HG03060 (cell line): ENCODE measurements around the gene KCTD14.
"Not testable (repeated sequence)": the region's sequence is repeated elsewhere in the genome, so short reads cannot be mapped to it uniquely, and the experiment has no call there.

Experiments
- ATAC-seq: cut with Tn5 transposase; IDR thresholded peaks from one replicate; pipeline ENCODE4 v1.9.1; 2021; ENCODE audit warnings: low read depth, moderate number of reproducible peaks; ENCODE audit not compliant: unreplicated experiment

The KCTD14 gene

DNA sequence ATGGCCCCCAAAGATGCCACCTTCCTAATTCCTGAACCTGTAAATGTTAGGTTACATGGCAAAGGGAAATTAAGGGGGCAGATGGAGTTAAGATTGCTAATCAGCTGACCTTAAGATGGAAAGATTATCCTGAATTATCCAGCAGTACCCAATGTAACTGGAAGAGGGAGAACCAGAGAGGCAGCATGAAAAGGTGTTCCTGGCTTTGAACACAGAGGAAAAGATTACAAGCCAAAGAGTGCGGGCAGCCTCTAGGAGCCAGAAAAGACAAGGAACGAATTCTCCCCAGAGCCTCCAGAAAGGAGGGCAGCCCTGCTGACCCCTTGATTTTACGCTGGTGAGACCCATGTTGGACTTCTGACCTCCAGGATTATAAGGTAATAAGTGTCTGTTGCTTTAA, 25.5 kb upstream of the KCTD14 start:
- ATAC-seq: no peak

DNA sequence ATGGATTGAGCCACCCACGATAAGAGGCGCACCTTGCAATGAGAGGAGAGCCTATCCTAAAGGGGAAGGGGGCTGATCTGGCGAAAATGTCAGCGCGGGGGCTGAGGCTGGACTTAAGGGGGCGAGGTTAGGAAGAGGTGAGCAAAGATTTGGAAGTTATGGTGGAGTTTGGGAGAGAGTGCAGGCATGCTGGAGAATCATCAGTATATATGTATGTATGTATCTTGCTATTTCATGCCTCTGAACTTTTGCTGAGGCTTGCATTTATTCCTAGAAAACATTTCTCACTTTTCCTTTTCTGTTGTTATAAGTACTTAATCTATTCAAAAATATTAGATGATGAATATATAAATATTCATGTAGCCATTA, 23.4 kb upstream of the KCTD14 start:
- ATAC-seq: no peak

DNA sequence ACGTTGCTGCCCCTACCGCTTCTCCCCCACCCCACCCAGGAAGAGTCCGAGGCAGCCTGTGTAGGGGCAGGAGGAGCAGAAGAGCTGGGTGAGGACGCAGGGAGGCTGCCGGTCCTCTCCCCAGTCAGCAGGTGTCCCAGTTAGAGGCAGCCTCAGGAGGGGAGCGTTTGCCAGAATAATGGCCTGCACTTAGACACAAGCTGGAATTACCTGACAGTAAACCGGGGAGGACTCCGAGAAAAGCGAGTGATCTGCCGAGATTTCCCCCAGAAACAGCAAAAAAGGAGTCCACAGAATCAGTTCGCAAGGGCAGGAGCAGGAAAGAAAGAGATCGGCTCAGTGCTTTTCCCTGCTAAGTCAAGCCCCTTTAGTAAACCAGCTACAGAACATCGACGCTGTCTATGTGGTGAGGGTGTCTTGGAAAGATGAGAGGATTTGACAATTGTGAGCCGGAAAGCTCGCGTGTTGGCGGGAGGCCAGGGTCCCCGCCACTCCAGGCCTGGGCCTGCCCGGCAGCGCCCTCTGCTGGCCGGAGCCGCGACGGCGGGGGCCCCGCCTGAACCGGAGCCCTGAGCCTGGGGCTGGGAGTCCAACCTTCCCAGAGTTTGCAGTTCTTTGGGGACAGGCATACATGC, 22.9 kb upstream of the KCTD14 start:
- ATAC-seq: no peak

DNA sequence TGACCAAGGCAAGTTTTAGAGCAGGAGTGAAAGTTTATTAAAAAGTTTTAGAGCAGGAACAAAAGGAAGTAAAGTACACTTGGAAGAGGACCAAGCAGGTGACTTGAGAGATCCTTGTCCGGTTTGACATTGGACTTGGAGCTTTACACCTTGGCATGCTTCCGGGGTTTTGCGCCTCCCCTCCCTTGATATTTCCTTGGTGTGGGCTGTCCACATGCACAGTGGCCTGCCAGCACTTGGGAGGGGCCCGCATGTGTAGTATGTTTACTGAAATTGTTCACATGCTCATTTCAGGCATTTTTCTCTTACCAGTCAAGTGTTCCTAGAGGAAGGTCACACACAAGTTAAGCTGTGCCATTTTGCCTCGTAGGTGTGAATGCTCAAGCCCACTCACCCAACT, 21.6 kb upstream of the KCTD14 start:
- no peak for ATAC-seq

DNA sequence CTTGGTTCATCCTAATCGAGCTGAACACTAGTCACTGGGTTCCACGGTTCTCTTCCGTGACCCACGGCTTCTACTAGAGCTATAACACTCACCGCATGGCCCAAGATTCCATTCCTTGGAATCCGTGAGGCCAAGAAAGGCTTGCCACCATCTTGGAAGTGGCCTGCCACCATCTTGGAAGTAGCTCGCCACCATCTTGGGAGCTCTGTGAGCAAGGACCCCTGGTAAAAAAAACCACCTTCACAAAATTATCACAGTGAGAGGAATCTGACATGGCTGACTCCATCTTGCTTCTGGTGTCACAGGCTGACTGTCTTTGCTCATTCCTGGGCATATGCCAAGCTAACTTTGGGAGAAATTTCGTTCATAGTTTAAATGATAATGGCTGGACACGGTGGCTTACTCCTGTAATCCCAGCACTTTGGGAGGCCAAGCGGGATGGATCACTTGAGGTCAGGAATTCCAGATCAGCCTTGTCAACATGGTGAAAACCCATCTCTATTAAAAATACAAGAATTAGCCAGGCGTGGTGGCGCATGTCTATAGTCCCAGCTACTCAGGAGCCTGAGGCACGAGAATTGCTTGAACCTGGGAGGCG, 18.9 kb upstream of the KCTD14 start:
- ATAC-seq: no peak

DNA sequence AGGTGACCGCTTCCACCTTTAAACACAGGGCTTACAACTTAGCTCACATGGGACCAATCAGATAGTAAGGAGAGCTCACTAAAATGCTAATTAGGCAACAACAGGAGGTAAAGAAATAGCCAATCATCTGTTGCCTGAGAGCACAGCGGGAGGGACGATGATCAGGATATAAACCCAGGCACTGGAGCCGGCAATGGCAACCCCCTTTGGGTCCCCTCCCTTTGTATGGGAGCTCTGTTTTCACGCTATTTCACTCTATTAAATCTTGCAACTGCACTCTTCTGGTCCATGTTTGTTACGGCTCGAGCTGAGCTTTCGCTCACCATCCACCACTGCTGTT, 18.3 kb upstream of the KCTD14 start:
- ATAC-seq: not testable (repeated sequence)

DNA sequence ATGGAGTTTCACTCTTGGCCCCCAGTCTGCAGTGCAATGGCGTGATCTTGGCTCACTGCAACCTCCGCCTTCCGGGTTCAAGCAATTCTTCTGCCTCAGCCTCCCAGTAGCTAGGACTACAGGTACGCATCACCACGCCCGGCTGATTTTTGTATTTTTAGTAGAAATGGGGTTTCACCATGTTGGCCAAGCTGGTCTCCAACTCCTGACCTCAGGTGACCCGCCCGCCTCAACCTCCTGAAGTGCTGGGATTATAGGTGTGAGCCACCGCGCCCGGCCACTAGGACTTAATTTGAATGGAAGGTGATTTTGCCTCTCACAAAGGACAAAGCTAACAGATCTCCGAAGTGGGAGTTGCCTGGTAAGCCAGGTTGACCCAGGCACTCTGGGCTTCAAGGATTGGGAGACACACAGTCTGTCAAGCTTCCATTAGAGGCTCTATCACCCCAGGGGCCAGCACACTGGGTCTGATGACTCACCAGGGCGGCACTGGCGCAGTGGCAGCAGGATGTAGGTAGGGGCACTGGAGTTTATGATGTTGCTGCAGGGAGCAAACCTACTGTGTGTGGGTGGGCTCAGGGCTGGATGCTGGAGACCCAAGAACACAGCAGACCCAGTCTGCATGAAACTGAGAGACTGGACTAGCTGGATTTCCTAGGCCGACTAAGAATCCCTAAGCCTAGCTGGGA, 17.8 kb upstream of the KCTD14 start:
- no peak for ATAC-seq

DNA sequence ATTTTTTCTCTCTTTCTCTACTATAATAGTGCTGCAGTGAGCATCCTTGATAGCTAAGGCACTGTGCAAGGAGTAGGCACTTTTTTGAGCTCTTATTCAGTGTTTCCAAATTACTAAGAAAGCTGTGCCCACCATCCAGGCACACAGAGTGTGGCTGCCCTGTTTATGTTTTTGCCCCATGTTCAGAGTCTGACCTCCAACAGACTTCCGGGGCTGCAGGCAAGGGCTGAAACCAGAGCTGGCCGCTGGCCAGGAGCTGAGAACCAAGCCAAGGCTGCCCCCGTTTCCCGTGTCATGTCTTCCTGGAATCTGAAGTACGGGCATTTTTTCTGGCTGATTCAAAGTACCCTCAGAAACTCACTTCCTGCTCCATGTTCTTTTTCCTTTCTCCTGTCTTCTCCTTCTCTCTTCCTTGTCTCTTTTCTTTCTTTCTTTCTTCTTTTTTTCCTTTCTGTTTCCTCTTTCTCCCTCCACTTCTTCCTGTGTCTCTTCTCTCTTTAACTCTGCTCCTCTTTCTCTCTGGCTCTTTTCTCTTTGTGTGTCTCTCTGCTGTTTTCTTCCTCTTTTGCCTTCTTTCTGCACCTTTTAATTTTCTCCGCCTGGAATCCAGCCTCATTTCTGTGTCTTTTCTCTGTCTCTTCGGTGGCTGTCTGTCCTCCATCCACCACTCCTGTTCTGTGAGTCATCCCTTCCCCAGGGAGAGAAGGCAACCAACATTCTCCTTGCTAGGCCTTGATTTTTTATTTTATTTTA, 17.0 kb upstream of the KCTD14 start:
- no peak for ATAC-seq

DNA sequence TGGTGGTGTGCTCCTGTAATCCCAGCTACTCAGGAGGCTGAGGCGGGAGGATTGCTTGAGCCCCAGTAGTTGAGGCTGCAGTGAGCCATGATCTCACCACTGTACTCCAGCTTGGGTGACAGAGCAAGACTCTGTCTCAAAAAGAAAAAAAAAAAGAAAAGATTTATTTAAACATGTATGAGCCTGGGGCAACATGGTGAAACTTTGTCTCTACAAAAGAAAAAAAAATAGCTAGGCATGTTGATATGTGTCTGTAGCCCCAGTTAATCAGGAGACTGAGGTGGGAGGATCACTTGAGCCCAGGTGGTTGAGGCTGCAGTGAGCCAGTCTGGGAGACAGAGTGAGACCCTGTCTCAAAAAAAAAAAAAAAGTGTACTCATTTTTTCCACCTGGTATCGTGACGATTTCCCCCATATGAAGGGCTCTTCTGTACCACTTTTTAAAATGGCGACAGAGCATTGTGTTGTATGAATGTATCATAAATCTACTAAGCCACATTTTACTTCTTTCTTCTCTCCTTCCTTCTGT, 16.4 kb upstream of the KCTD14 start:
- no peak for ATAC-seq

DNA sequence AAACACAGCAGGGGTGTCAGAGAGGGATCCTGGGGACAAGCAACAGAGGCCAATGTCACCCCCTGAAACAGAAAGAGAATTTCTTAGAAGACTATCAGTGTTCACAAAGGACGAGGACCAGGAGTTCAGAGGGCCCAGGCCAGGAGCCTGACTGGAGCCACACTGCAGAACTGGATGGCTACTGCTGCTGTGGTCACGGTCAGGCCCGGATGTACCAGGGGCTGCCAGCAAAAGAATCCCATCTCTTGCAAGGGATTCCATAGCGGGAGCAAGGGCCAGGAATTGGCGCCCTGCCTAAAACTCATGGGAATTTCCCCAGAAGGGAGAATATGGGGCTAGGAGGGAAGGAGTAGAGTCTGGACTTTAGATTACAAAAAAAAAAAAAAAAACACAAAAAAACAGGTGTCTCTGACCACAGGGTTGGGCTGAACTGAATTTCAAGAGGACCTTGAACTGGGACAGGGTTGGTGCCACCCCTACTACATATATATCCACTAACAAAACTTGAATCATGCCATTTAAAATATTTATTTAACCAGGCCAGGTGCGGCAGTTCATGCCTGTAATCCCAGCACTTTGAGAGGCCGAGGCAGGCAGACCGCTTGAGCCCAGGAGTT, 15.7 kb upstream of the KCTD14 start:
- ATAC-seq: no peak

DNA sequence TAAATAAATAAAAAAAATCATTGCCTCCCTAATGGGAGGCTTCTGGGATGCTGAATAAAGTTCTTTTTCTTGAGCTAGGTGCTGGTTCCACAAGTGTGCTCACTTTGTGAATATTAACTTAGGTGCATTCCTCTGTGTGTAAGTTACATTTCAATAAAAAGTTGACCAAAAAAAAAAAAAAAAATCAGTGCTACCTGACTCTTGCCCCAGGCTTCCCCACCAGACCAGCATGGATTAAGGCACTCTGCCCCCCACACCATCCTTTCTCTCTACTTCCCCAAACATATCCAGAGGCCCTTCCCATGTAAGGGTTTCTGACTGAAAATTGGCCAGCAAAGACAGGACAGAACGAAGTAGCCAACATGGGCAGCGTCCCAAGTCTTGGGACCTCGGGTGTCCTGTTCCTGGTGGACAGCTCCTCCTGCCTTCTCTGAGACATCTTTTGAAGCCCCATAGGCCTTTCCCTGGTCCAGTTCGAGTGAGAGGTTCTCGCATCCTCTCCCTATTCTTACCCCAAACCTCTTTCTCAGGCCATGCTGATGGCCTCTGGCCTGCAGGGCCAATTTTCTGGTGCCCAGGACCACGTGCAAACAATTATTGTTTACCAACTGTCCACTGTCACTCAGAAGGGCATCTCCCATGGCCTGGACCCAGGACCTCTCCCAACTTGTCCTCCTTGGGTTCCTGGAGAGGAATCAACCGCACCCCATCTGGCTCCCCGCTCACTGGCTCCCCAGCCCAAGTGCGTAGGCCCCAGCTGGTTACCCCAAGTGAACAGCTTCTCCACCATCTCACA, 14.9 kb upstream of the KCTD14 start:
- ATAC-seq: no peak

DNA sequence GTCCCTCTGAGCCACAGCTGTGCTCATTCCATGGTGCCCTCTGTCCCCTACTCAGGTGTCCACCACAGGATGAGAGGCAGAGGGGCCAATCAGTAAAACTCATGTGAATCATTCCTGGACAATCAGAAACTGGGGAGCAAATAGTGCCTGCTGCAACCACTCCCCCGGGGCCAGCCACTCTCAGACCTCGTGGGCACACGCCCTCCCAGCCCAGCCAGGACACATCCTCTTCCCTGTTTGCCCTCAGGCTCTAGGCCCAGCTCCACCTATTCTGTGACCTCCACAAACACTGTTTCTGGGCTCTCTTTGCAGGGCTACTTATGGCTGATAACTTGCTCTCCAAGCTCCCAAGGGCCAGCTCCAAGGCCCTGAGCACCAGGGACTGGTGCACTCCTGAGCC, 14.0 kb upstream of the KCTD14 start:
- ATAC-seq: no peak

DNA sequence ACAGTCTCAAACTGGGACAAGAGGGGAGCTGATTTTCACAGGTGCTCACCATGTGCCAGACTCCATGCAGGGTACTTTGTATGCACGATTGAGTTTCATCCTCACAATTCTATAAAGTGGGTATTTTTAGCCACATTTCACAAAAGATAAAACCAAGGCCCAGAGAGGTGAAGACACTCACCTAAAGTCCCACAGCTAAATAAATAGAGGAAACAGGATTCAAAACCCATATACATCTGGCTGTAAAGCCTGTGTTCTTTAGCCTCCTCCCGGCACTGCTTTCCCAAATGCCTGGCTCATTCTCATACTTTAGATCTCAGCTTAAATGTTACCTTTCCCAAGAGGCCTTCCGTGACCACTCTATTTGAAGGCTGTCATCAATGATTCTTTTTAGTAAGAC, 13.2 kb upstream of the KCTD14 start:
- no peak for ATAC-seq

DNA sequence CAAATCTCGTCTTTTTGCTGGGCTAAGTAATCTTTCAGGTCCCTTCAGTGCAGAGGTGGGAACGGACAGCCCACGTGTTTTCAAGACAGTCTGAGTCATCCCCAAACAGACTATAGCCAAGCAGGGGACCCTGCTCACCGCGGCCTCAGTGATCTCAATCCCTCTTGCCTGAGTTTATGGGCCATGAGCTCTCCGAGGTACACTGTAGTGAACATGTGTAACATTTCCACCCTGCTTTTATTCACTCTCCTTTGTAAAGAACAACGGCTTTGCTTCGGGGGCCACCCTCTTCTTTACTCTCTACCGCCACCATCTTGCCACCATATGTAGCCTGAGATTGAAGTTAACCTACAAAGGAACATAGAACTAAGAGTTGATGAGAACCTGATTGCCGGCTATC, 11.5 kb upstream of the KCTD14 start:
- no peak for ATAC-seq

DNA sequence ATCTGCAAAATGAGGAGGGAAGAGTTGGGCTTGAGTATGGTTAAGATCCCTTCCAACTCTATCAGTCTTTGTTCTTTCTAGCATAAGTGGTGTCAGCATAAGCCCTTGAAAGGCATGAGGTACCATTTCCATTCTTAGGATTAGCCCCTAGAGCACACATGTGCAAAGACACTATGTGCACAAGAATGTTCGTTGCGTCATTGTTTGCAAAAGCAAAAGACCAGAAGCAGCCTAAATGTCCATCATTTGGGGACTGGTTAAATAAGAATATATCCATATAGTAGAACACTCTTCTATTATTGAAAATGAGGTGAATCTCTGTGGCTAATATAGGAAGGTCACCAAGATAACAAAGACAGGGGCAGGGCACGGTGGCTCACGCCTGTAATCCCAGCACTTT, 10.0 kb upstream of the KCTD14 start:
- ATAC-seq: no peak

DNA sequence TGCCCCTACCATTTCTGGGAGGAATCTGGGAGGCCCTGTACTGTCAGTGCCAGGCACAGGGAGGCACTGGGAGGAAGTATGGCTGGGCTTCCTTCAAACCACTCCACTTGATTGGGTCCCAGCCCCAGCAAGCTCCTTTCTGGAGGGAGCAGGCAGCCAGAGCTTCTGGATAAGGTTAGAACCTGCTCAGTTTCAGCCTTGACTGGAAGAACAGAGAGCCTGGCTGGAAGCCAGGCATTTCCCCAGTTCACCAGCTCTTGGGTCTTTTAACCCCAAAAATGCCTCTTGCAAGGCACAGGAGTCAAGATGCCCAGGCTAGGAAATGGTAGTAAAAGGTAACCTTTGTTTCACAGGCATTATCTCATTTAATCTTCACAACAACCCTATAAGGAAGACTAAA, 9.0 kb upstream of the KCTD14 start:
- no peak for ATAC-seq

DNA sequence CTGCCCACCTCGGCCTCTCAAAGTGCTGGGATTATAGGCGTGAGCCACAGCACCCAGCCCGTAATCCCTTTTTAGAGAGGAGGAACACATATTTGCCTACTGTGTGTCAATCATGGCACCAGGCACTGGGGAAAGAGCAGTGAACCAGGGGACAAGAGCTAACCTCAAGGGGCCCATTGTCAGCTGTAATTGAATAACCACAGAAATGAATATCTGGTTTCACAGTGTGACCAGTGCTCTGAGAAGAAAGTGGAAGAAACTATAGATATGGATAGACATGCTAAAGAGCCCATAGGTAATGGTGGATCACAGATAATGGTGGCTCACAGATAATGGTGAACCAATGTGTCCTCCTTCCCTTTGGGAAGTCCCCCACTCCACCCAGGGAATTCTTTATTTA, 8.6 kb upstream of the KCTD14 start:
- peak; percentile 87 for ATAC-seq

DNA sequence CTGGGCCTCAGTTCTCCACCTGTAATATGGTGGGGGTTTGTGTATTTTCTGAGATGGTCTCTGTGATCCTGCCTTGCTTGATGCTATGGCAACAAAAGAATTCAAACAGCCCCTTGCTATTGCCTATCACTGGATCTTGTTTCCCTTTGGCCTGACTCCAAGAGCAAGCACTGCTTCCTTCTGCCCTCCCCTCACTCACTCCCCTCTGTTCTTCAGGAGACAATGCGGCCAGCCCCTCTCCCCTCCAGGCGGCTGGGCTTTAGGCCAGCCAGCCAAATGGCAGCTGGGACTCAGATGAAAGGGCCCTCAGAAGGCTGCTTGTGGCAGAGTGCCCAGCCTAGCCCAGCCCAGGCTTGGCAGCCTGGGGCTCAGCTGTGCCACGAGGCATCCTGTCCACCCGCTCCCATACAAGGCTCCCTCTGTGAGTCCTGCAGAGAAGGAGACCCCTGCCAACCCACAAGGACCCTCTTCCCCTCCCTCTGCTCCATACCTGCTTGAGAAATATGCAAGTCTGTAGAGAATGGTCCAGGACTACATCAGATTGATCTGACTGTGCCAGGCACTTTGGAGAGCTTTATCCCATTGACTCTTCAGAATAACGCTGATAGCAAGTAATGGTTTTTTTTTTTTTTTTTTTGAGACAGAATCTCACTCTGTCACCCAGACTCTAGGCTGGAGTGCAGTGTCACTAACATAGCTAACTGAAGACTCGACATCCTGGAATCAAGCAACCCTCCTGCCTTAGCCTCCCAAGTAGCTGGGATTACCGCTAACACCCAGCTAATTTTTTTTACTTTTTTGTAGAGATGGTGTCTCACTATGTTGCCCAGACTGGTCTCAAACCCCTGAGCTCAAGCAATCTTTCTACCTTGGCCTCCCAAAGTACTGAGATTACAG, 7.6 kb upstream of the KCTD14 start:
- ATAC-seq: no peak

DNA sequence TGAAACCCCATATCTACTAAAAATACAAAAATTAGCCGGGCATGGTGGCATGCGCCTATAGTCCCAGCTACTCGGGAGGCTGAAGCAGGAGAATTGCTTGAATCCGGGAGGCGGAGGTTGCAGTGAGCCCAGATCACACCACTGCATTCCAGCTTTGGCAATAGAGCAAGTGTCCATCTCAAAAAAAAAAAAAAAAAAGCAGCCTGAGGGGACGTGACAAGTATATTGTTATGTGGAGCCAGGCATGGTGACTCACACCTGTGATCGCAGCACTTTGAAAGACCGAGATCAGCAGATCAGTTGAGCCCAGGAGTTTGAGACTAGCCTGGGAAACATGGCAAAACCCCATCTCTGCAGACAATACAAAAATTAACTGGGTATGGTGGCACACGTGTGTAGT, 5.3 kb upstream of the KCTD14 start:
- not testable (repeated sequence) for ATAC-seq
